LNCaP clone FGC (cell line): Measurements from ENCODE around the gene RGS11.

Source experiments
- DNase-seq: peaks from one replicate; pipeline ENCODE4 v3.0.0-alpha.2; 2011; ENCODE audit warnings: low read depth
- H3K4me3 ChIP-seq: 2 replicates; pipeline ENCODE4 v1.5.1; 2011; ENCODE audit warnings: mild to moderate bottlenecking, low read depth, low read length, control low read depth
- CTCF ChIP-seq: IDR thresholded peaks from 2 replicates; pipeline ENCODE4 v1.5.1; 2012; ENCODE audit warnings: mild to moderate bottlenecking; ENCODE audit not compliant: control insufficient read depth, insufficient read depth; ENCODE audit errors: extremely low read depth

The RGS11 gene

DNA sequence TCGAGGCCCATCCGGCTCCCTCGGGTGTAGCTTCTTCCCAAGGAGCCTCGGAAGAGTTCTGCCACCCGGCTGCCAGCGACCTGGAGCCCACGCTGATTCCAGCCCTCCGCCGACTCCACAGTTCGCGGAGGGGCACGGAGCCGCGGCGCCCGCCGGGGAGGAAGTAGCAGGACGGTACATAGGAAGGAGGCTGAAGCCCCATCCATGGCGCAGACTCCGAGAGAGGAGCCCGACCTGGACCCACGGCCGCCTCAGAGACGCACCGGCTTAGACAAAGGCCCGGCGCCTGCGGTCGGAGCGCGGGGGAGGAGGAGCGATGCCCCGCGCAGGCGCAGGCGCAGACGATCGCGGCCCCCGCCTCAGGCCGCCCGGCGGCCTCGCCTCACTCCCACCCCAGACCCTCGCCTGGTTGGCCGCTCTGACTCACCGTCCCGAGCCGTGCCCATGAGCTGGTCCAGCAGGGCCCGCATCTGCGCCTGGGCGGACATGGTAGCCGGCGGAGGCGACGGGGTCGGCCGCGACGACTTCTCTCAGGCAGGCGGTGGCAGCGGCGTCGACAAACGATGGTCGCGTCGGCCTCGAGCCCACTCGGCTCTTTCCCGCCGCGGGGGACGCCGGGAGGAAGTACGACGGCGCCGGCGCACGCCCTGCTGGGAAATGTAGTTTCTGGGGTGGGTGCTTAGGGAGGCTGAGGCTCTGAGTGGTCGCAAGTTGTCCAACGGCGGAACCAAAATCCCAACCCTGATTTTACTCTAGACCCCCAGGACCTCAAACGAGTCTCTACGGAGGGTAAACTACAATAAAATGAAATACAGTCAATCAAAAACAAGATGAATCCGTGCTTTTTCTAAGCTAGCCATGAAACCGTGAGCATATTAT is 46.7 kb downstream of the RGS11 start, which contains the start of gene LUC7L:
Gene LUC7L, minus strand, starts transcription at position 598 of the 879 bp plus-strand sequence. Its CDS starts 110 bp downstream, at position 488.
- no peak for DNase-seq
- TF ChIP-seq CTCF: no peak
- H3K4me3 ChIP-seq: peak within 1 kb of the TSS; percentile 98

DNA sequence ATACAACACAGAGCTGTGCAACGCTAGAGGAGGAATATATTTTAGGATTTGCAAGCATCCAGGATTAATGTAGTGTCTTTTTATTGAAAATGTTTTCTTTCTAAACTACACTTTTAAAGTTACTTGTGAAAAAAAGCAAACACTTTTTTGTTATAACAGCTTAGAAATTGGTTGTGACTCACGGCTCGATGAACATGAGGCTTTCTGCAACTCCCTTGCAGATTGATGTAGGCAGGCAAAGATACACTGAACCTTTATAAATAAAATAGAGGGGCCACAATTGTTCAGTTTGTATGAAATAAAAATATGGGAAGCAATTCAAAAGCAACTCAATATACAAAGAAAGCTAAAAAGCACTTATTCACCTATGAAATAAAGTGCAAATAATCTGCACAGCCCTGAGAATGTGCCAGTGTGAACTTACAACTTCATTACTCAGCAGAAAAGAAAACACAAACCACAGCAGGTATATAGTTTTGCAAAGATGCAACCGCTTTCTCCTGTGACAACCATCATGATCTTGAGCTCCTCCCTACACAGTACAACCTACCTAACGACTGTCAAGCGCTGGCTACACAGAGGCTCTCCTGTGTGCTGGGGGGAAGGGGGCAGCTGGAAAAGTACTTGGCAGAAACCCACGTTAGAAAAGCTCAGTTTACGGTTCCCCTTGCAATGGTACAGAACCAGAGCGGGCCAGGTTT is 47.4 kb downstream of the RGS11 start:
- DNase-seq: no peak
- no peak for TF ChIP-seq CTCF
- peak overlapping the region; percentile 98 for H3K4me3 ChIP-seq

DNA sequence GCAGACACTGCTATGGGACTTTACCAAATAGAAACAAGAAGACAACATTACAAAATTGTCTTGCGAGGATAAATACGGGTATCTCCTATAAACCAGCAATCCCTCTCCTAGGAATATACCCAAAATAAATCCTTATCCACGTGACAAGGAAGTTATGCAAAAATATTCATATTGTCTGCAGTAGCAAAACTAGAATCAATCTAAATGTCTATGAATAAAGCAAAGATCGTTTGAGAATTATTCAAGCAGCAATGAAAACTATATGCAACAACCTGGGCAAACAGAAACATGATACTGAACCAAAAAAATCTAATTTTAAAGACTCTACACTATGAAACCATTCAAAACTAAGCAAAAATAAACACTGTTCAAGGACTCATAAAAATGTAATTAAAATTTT is 55.7 kb downstream of the RGS11 start:
- no peak overlapping the region for H3K4me3 ChIP-seq
- no peak for TF ChIP-seq CTCF

More for the DNA sequence above, 55.7 kb downstream of the RGS11 start:
- no peak for DNase-seq
